ENCODE data around the gene SFRP4. TPM values are rescaled to one million over a fixed set of nuclear protein-coding genes. Genes with fewer than 3 reads are reported as not detected.
A peak's percentile ranks its signal among the peaks of the same experiment; 100 is the strongest.

SFRP4 gene
- total RNA-seq, 1 donor from 2014 or later: 56.0 TPM

DNA sequence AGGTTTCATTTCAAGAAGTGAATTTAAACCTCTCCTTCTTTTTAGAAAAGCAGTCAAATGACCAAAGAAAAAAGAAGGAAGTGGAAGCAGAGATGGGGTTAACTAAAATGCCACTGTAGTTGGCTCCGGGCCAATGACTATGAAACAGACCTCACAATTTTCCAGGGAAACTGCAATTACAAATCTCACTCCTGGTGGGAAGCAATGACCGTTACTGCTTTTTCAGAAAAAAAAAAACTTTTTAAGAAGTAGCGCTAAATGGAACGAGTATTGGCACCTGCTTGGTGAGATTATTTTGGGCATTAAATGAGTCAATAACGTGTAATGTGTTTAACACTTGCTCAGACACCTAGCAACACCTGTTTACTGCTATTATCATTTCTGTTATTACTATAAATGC lies 1.2 kb downstream of the SFRP4 start:
- Histone ChIP-seq H3K27ac (peak overlapping the region; percentile 94), H3K4me3 (peak overlapping the region; percentile 64 to 81), H3K27me3 (no peaks in the 10 kb centered on the region), H3K9me3 (no peaks in the 10 kb centered on the region), H3K36me3 (no peaks in the 10 kb centered on the region), H3K4me1 (peaks cover 36% of the 10 kb centered on the region)
- no peak for TF ChIP-seq POLR2A (IDR thresholded peaks at IDR 0.05)
- DNase-seq (ENCODE audit: extremely low spot score in 2 of 2): no peak
- intact Hi-C loops (cut with DNase I): no loop called here

DNA sequence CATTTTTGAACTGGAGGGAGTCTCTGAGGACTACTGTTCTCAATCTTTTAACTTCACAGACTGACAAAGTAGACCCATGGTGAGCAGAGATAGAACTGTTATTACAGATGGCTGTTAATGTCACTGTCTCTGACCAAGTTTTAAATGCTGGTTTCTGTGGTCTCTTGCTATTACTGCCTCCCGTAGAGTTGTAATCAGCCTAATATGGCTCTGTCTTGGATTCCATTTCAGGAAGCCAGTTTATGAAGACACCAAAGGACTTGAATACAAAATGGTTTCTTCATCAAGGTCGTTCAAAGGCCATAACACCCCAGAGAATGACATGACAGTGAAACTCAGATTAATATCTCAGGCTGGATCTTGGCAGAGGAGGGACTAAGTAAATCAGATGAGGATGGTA lies 3.9 kb downstream of the SFRP4 start:
- Histone ChIP-seq H3K27ac (peak overlapping the region; percentile 8), H3K4me1 (peaks cover 19% of the 10 kb centered on the region), H3K4me3 (no peak overlapping the region), H3K9me3 (no peaks in the 10 kb centered on the region), H3K36me3 (peaks cover 0 to 7% of the 10 kb centered on the region in 2 donors), H3K27me3 (no peaks in the 10 kb centered on the region)
- TF ChIP-seq POLR2AphosphoS5 (IDR thresholded peaks at IDR 0.05; ENCODE audit: insufficient read depth in 1 of 2, low read depth in 1 of 2) (no peak), POLR2A (IDR thresholded peaks at IDR 0.05) (no peak)
- TF ChIP-seq, protein P1, sequence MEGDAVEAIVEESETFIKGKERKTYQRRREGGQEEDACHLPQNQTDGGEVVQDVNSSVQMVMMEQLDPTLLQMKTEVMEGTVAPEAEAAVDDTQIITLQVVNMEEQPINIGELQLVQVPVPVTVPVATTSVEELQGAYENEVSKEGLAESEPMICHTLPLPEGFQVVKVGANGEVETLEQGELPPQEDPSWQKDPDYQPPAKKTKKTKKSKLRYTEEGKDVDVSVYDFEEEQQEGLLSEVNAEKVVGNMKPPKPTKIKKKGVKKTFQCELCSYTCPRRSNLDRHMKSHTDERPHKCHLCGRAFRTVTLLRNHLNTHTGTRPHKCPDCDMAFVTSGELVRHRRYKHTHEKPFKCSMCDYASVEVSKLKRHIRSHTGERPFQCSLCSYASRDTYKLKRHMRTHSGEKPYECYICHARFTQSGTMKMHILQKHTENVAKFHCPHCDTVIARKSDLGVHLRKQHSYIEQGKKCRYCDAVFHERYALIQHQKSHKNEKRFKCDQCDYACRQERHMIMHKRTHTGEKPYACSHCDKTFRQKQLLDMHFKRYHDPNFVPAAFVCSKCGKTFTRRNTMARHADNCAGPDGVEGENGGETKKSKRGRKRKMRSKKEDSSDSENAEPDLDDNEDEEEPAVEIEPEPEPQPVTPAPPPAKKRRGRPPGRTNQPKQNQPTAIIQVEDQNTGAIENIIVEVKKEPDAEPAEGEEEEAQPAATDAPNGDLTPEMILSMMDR (IDR thresholded peaks at IDR 0.05): no peak
- intact Hi-C loops (cut with DNase I): no loop called here
- DNase-seq (ENCODE audit: extremely low spot score in 2 of 2): no peak

DNA sequence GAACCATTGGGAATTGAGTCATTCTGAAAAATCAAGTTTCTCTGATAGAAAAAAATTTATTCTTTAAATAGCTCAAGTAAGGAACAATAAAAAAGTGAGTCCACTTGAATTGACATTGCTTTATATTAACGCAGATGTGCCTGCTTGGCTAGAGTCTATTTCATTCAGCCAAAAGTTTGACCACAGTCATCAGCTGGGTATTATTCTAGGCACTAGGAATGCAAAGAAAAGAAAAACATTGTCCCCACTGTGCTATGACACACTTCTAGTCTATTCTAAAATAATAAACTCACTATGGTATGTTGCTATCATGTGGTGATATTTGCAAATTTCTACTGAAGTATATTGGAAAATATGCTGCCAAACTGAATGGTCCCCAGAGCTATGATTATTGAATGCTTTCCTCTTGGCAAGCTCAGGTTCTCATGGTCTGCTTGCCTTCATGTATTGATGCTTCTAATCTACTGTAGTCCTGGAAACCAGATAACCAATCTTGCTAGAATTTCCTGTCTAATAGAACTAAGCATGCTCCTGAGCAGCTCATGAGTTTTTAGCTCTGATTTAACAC lies 8.3 kb downstream of the SFRP4 start:
- H3K9me3 ChIP-seq: no peaks in the 10 kb centered on the region
- H3K36me3 ChIP-seq: peaks cover 0 to 15% of the 10 kb centered on the region in 2 donors
- intact Hi-C loops (cut with DNase I): no loop called here
- no peak overlapping the region for H3K27ac ChIP-seq
- TF ChIP-seq, protein P1 (IDR thresholded peaks at IDR 0.05): no peak
- TF ChIP-seq POLR2A (IDR thresholded peaks at IDR 0.05) (no peak), POLR2AphosphoS5 (IDR thresholded peaks at IDR 0.05; ENCODE audit: insufficient read depth in 1 of 2, low read depth in 1 of 2) (no peak)
- no peaks in the 10 kb centered on the region for H3K27me3 ChIP-seq
- no peaks in the 10 kb centered on the region for H3K4me1 ChIP-seq
- DNase-seq (ENCODE audit: extremely low spot score in 2 of 2): no peak
- H3K4me3 ChIP-seq: no peak overlapping the region

DNA sequence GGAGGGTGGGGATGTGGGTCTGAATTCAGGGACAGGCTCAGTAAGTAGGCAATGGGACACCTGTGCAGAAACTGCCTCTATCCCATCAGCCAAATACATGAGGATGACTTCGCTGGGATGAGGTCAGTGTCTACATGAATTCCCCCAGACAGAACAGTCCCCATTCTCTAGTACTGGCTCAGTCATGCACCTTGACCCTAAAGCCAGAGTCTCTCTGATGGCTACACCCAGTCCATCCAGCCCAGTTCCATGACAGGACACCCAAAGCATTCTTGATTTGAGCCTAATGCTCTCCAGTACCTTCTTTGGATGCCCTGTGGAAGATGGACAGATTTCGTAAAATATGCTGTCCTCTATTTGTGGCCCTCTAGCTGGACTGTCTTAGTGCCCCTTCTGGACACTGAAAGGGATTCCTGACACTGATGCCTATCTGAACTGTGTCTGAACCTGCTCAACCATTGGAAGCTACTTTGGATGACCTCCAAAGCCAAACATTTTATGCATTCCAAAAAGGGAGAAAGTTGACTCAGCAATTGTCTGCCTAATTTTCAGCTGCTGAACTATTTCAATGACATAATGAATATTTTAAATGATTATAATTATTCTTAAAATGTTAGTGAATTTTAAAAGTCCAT lies 14.6 kb downstream of the SFRP4 start:
- no peaks in the 10 kb centered on the region for H3K9me3 ChIP-seq
- H3K4me1 ChIP-seq: no peaks in the 10 kb centered on the region
- DNase-seq (ENCODE audit: extremely low spot score in 2 of 2): no peak
- H3K27me3 ChIP-seq: no peaks in the 10 kb centered on the region
- intact Hi-C loops (cut with DNase I): loop anchor here (5.0 kb wide), 1 partner anchor 320 kb away; no protein-coding TSS in a partner anchor
- peaks cover 0 to under 1% of the 10 kb centered on the region in 2 donors for H3K36me3 ChIP-seq
- H3K27ac ChIP-seq: peak overlapping the region; percentile 16
- no peak overlapping the region for H3K4me3 ChIP-seq
- TF ChIP-seq POLR2A (IDR thresholded peaks at IDR 0.05) (no peak), POLR2AphosphoS5 (IDR thresholded peaks at IDR 0.05; ENCODE audit: insufficient read depth in 1 of 2, low read depth in 1 of 2) (no peak)
- TF ChIP-seq, protein P1 (IDR thresholded peaks at IDR 0.05): no peak

DNA sequence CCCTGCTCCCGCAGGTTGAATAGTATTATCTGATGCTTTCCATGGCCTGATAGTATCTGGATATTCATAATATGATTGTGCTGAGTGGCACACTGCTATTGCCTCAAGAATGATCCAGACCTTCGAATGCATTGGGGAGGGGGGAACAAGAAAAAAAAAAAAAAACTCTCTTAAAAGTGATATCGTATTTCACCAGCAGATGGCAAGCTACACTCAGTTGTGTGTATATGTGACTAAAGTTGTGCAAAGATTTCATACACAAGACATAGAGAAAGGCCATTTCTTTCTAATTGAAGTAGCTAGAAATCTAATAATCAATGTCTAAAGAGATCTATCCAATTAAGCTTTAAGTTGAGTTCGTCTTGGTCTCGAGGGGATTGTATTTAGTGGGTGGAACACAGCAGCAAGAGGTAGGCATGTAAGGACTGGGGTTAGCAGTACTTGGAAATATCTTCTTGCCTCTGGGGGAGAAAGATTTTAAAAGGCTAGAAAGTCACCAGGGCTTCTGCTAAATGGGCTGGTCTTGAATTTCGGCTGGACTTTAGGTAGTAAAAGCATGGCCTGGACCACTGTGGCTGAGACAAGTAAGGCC lies 15.3 kb downstream of the SFRP4 start:
- TF ChIP-seq, protein P1 (IDR thresholded peaks at IDR 0.05): peak; percentile 30 to 62 (median 57)
- TF ChIP-seq POLR2AphosphoS5 (IDR thresholded peaks at IDR 0.05; ENCODE audit: insufficient read depth in 1 of 2, low read depth in 1 of 2): no peak
- H3K36me3 ChIP-seq: no peaks in the 10 kb centered on the region
- peak overlapping the region; percentile 16 for H3K27ac ChIP-seq
- H3K4me3 ChIP-seq: no peak overlapping the region
- no peaks in the 10 kb centered on the region for H3K4me1 ChIP-seq
- DNase-seq (ENCODE audit: extremely low spot score in 2 of 2): no peak
- intact Hi-C loops (cut with DNase I): loop anchor here (5.0 kb wide), 1 partner anchor 321 kb away; no protein-coding TSS in a partner anchor
- no peaks in the 10 kb centered on the region for H3K27me3 ChIP-seq
- no peaks in the 10 kb centered on the region for H3K9me3 ChIP-seq

All from vagina (tissue), 2 donors.